ENCODE results near the gene SLMAP. TPM values are rescaled to one million over a fixed set of nuclear protein-coding genes. Genes with fewer than 3 reads are reported as not detected.
A peak's percentile ranks its signal among the peaks of the same experiment; 100 is the strongest.

The SLMAP gene
- total RNA-seq, 4 donors from 2014 or later: 46.9 to 162 (median 67.9) TPM

- Histone ChIP-seq H3K9me3 (no peaks in the 10 kb centered on the region), H3K4me1 (no peaks in the 10 kb centered on the region), H3K36me3 (peaks cover 0 to 50% (median 12%) of the 10 kb centered on the region in 3 donors), H3K4me3 (no peak overlapping the region), H3K27me3 (no peaks in the 10 kb centered on the region), H3K27ac (no peak overlapping the region)
- no peak for TF ChIP-seq POLR2A (IDR thresholded peaks at IDR 0.05)
- TF ChIP-seq, protein P1, sequence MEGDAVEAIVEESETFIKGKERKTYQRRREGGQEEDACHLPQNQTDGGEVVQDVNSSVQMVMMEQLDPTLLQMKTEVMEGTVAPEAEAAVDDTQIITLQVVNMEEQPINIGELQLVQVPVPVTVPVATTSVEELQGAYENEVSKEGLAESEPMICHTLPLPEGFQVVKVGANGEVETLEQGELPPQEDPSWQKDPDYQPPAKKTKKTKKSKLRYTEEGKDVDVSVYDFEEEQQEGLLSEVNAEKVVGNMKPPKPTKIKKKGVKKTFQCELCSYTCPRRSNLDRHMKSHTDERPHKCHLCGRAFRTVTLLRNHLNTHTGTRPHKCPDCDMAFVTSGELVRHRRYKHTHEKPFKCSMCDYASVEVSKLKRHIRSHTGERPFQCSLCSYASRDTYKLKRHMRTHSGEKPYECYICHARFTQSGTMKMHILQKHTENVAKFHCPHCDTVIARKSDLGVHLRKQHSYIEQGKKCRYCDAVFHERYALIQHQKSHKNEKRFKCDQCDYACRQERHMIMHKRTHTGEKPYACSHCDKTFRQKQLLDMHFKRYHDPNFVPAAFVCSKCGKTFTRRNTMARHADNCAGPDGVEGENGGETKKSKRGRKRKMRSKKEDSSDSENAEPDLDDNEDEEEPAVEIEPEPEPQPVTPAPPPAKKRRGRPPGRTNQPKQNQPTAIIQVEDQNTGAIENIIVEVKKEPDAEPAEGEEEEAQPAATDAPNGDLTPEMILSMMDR (IDR thresholded peaks at IDR 0.05): peak in 3 of 6 experiments; percentile 25 to 42 (median 34)
- DNase-seq: no peak
- 92 to 100% methylated on average over 1 of the region's 1 CpG for WGBS, 2 donors
- intact Hi-C loops (cut with DNase I): no loop called here
Measured at GRCh38 chr3:57852896-57853295, 96.8 kb downstream of the SLMAP start.

DNA sequence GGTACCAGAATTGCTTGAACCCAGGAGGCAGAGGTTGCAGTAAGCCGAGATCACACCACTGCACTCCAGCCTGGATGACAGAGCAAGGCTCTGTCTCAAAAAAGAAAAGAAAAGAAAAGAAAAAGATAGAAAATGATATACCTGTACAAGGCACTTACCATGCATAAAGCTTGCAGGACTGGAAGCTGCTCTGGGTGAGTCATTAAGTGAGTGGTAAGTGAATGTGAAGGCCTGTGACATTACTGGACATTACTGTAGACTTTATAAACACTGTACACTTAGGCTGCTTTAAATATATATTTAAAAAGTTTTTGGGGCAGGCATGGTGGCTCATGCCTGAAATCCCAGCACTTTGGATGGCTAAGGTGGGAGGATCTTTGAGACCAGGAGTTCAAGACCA is 99.2 kb downstream of the SLMAP start:
- H3K36me3 ChIP-seq: peaks cover 0 to 64% (median 12%) of the 10 kb centered on the region in 3 donors
- H3K27ac ChIP-seq: no peak overlapping the region
- DNase-seq: no peak
- H3K27me3 ChIP-seq: no peaks in the 10 kb centered on the region
- WGBS, 2 donors: 100% methylated on average over 1 of the region's 1 CpG
- no peaks in the 10 kb centered on the region for H3K9me3 ChIP-seq
- no peaks in the 10 kb centered on the region for H3K4me1 ChIP-seq
- intact Hi-C loops (cut with DNase I): no loop called here
- TF ChIP-seq, protein P1 (IDR thresholded peaks at IDR 0.05): no peak
- TF ChIP-seq POLR2A (IDR thresholded peaks at IDR 0.05): no peak
- no peak overlapping the region for H3K4me3 ChIP-seq

DNA sequence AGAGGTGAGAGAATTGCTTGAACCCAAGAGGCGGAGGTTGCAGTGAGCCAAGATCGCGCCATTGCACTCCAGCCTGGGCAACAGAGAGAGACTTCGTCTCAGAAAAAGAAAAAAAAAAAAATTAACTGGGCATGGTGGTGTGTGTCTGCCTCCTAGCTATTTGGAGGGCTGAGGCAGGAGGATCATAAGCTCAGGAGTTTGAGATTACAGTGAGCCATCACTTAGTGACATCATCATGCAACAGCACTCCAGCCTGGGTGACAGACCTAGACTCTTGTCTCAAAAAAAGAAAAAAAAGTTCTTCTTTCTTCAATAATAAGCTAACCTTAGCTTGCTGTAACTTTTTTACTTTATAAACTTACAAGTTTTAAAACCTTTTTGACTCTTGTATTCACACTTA is 99.8 kb downstream of the SLMAP start:
- DNase-seq: no peak
- Histone ChIP-seq H3K4me1 (no peaks in the 10 kb centered on the region), H3K4me3 (no peak overlapping the region), H3K27ac (no peak overlapping the region), H3K9me3 (no peaks in the 10 kb centered on the region), H3K36me3 (peaks cover 0 to 64% (median 7%) of the 10 kb centered on the region in 3 donors), H3K27me3 (no peaks in the 10 kb centered on the region)
- TF ChIP-seq, protein P1 (IDR thresholded peaks at IDR 0.05): no peak
- TF ChIP-seq POLR2A (IDR thresholded peaks at IDR 0.05): no peak
- intact Hi-C loops (cut with DNase I): no loop called here
- 89 to 95% methylated on average over 4 of the region's 4 CpGs for WGBS, 2 donors

DNA sequence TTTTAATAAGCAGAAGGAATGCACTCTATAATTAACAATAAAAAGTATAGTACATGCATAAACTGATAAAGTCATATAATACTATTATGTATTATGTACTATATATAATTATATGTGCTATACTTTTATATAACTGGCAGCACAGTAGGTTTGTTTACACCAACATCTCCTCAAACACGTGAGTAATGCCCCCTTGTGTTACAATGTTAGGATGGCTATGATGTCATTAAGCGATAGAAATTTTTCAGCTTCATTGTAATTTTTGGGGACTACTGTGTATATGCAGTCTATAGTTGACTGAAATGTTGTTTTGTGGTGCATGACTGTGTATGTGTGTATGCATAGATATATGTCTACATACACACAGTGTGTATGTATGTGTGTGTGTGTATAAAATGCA is 100.6 kb downstream of the SLMAP start:
- Histone ChIP-seq H3K36me3 (peaks cover 0 to 64% (median 4%) of the 10 kb centered on the region in 3 donors), H3K4me3 (no peak overlapping the region), H3K27me3 (no peaks in the 10 kb centered on the region), H3K9me3 (no peaks in the 10 kb centered on the region), H3K4me1 (no peaks in the 10 kb centered on the region), H3K27ac (no peak overlapping the region)
- TF ChIP-seq, protein P1 (IDR thresholded peaks at IDR 0.05): peak in 1 of 6 experiments; percentile 15
- TF ChIP-seq POLR2A (IDR thresholded peaks at IDR 0.05): no peak
- intact Hi-C loops (cut with DNase I): no loop called here
- DNase-seq: no peak
- WGBS, 2 donors: 55 to 57% methylated on average over 2 of the region's 2 CpGs

GRCh38 chr3:57862894-57863293 is 106.8 kb downstream of the SLMAP start:
- Histone ChIP-seq H3K36me3 (peaks cover 0 to 97% (median 5%) of the 10 kb centered on the region in 3 donors), H3K27me3 (no peaks in the 10 kb centered on the region), H3K27ac (no peak overlapping the region), H3K4me1 (no peaks in the 10 kb centered on the region), H3K4me3 (no peak overlapping the region), H3K9me3 (no peaks in the 10 kb centered on the region)
- DNase-seq: no peak
- TF ChIP-seq POLR2A (IDR thresholded peaks at IDR 0.05): no peak
- TF ChIP-seq, protein P1 (IDR thresholded peaks at IDR 0.05): no peak
- intact Hi-C loops (cut with DNase I): no loop called here
